ENCODE results near the gene DGKD.

Gene DGKD

GRCh38 chr2:233460726-233461441, 106.6 kb downstream of the DGKD start:
- Histone ChIP-seq H3K9me2 (replicated peaks; ENCODE audit: insufficient read depth, low read length) (no peaks in the 10 kb centered on the region), H3K27ac (ENCODE audit: low read length) (no peak overlapping the region), H3K4me1 (ENCODE audit: low read length) (no peaks in the 10 kb centered on the region), H3K4me2 (ENCODE audit: low read depth, low read length) (no peak overlapping the region), H3K36me3 (replicated peaks; ENCODE audit: insufficient read depth, low read length) (no peaks in the 10 kb centered on the region), H3K9me3 (replicated peaks; ENCODE audit: insufficient read depth, low read length) (no peaks in the 10 kb centered on the region), H3K27me3 (replicated peaks; ENCODE audit: insufficient read depth, low read length) (no peaks in the 10 kb centered on the region), H2AFZ (ENCODE audit: low read length) (no peak overlapping the region), H4K20me1 (ENCODE audit: insufficient read depth, low read length) (no peaks in the 10 kb centered on the region), H3K4me3 (ENCODE audit: low read length) (no peak overlapping the region), H3F3A (ENCODE audit: insufficient read depth, low read length) (no peaks in the 10 kb centered on the region), H3K9ac (ENCODE audit: low read length) (no peak overlapping the region), H3K79me2 (ENCODE audit: low read length) (no peaks in the 10 kb centered on the region)
- DNase-seq: no peak
- TF ChIP-seq, protein P1, sequence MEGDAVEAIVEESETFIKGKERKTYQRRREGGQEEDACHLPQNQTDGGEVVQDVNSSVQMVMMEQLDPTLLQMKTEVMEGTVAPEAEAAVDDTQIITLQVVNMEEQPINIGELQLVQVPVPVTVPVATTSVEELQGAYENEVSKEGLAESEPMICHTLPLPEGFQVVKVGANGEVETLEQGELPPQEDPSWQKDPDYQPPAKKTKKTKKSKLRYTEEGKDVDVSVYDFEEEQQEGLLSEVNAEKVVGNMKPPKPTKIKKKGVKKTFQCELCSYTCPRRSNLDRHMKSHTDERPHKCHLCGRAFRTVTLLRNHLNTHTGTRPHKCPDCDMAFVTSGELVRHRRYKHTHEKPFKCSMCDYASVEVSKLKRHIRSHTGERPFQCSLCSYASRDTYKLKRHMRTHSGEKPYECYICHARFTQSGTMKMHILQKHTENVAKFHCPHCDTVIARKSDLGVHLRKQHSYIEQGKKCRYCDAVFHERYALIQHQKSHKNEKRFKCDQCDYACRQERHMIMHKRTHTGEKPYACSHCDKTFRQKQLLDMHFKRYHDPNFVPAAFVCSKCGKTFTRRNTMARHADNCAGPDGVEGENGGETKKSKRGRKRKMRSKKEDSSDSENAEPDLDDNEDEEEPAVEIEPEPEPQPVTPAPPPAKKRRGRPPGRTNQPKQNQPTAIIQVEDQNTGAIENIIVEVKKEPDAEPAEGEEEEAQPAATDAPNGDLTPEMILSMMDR (IDR thresholded peaks at IDR 0.05; ENCODE audit: low read length): no peak
- TF ChIP-seq EZH2 (optimal IDR thresholded peaks at IDR 0.05; ENCODE audit: low read depth, low read length) (no peak), EZH2phosphoT487 (IDR thresholded peaks at IDR 0.05; ENCODE audit: low read length) (no peak)

GRCh38 chr2:233461481-233461891, 107.2 kb downstream of the DGKD start:
- H3F3A ChIP-seq (ENCODE audit: insufficient read depth, low read length): no peaks in the 10 kb centered on the region
- H3K4me3 ChIP-seq (ENCODE audit: low read length): no peak overlapping the region
- DNase-seq: no peak
- no peaks in the 10 kb centered on the region for H4K20me1 ChIP-seq (ENCODE audit: insufficient read depth, low read length)
- H3K4me2 ChIP-seq (ENCODE audit: low read depth, low read length): no peak overlapping the region
- no peak overlapping the region for H2AFZ ChIP-seq (ENCODE audit: low read length)
- no peak overlapping the region for H3K27ac ChIP-seq (ENCODE audit: low read length)
- H3K9me2 ChIP-seq (replicated peaks; ENCODE audit: insufficient read depth, low read length): no peaks in the 10 kb centered on the region
- TF ChIP-seq, protein P1 (IDR thresholded peaks at IDR 0.05; ENCODE audit: low read length): no peak
- TF ChIP-seq EZH2 (optimal IDR thresholded peaks at IDR 0.05; ENCODE audit: low read depth, low read length) (no peak), EZH2phosphoT487 (IDR thresholded peaks at IDR 0.05; ENCODE audit: low read length) (no peak)
- no peaks in the 10 kb centered on the region for H3K27me3 ChIP-seq (replicated peaks; ENCODE audit: insufficient read depth, low read length)
- H3K4me1 ChIP-seq (ENCODE audit: low read length): no peaks in the 10 kb centered on the region
- no peaks in the 10 kb centered on the region for H3K36me3 ChIP-seq (replicated peaks; ENCODE audit: insufficient read depth, low read length)
- H3K79me2 ChIP-seq (ENCODE audit: low read length): no peaks in the 10 kb centered on the region
- no peaks in the 10 kb centered on the region for H3K9me3 ChIP-seq (replicated peaks; ENCODE audit: insufficient read depth, low read length)
- H3K9ac ChIP-seq (ENCODE audit: low read length): no peak overlapping the region

DNA sequence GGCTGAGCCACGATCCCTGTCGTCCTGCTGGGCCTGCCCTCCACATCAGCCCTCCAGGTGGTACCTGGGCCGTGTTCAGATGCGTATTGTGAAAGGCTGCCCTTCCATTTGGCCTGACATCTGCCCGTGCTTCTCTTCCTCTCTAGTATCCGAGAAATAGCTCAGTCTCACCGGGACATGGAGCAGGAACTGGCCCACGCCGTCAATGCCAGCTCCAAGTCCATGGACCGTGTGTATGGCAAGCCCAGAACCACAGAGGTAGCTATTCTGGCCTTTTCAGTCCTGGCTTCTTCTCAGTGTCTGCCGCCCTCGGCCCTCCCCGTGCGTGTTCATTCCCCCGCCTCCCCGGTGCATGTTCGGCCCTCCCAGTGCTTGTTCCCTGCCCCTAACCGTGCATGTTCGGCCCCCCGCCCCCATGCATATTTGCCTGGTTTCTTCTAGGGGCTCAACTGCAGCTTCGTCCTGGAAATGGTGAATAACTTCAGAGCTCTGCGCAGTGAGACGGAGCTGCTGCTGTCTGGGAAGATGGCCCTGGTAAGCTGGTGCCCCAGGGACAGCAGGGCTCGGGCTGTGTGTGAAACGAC, 108.0 kb downstream of the DGKD start:
- Histone ChIP-seq H3K27me3 (replicated peaks; ENCODE audit: insufficient read depth, low read length) (no peaks in the 10 kb centered on the region), H2AFZ (ENCODE audit: low read length) (no peak overlapping the region), H3K36me3 (replicated peaks; ENCODE audit: insufficient read depth, low read length) (no peaks in the 10 kb centered on the region), H3K9me3 (replicated peaks; ENCODE audit: insufficient read depth, low read length) (no peaks in the 10 kb centered on the region), H3K4me3 (ENCODE audit: low read length) (no peak overlapping the region), H4K20me1 (ENCODE audit: insufficient read depth, low read length) (no peaks in the 10 kb centered on the region), H3K9ac (ENCODE audit: low read length) (no peak overlapping the region), H3K4me2 (ENCODE audit: low read depth, low read length) (no peak overlapping the region), H3K9me2 (replicated peaks; ENCODE audit: insufficient read depth, low read length) (no peaks in the 10 kb centered on the region), H3F3A (ENCODE audit: insufficient read depth, low read length) (no peaks in the 10 kb centered on the region), H3K79me2 (ENCODE audit: low read length) (no peaks in the 10 kb centered on the region), H3K4me1 (ENCODE audit: low read length) (no peaks in the 10 kb centered on the region), H3K27ac (ENCODE audit: low read length) (no peak overlapping the region)
- no peak for DNase-seq
- no peak for TF ChIP-seq EZH2 (optimal IDR thresholded peaks at IDR 0.05; ENCODE audit: low read depth, low read length)
- TF ChIP-seq, protein P1 (IDR thresholded peaks at IDR 0.05; ENCODE audit: low read length): no peak
- no peak for TF ChIP-seq EZH2phosphoT487 (IDR thresholded peaks at IDR 0.05; ENCODE audit: low read length)

All from MM.1S (cell line).